NCI-H460 (cell line): ENCODE results near the gene DCHS2. TPM values are rescaled to one million over a fixed set of nuclear protein-coding genes. Genes with fewer than 3 reads are reported as not detected.

ENCODE experiments used
- DNase-seq: peaks from one replicate; pipeline ENCODE4 v3.0.0-alpha.2; 2016; ENCODE audit warnings: low read depth; ENCODE audit errors: extremely low read depth
- total RNA-seq: library from RNA; depleted of rRNA; stranded (reverse); fragments of >200 nt; shearing (Covaris generic); gene quantifications from 2 replicates; pipeline ENCODE4 v1.2.3, GENCODE V29; 2014

The DCHS2 gene
- total RNA-seq, 1 experiment from 2014 or later = 0.12 TPM

- no peak for DNase-seq
Observed at GRCh38 chr4:154406018-154406795, 85.4 kb downstream of the DCHS2 start.

GRCh38 chr4:154399259-154399974, 92.2 kb downstream of the DCHS2 start:
- peak; percentile 23 for DNase-seq

DNA sequence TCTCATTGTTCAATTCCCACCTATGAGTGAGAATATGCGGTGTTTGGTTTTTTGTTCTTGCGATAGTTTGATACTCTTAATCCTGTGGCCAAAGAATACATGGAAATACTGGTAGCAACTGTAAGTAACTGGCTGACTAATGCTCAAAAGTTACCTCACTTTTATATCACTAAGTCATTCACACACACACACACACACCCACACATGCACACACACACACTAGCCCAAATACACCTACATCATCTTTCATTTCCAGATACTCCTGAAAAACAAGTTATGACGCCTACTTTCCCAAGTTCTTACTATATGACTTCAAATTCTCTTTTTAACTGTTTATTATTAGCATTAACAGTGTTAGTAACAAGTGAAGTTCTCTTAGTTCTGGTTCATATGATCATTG, 101.3 kb downstream of the DCHS2 start:
- no peak for DNase-seq

DNA sequence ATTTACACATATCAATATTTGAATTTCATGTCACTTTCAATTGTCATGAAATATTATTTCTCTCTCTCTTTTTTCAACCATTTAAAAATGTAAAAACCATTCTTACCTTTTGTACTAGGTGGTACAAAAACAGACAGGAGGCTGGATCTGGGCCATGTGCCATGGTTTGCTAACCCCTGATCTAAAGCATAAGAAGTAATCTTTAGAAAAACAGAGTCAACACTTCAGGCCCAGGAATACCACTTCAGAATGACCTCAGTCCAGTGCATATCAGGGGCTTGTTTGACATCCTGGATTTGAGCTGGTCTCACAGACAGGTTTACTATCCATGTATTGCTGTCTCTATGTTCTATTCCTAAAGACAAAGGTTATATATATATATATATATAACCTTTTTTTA, 102.5 kb downstream of the DCHS2 start:
- no peak for DNase-seq

DNA sequence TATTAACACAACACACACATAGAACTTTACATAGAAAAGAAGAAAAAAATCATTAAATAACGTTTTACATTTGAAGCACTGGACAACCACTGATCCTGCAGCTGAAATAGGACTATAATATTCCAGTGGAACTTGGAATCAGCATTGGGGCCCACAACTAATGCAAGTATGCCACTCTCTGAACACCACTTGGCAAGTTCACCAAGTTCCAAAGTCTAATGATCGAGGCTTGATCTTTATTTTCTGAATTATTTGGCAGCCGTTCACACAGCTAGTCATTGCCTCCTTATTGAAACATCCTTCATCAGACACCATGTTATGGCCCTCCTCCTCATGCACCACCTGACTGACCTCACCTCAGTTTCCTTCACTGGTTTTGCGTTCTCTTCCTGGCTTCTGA, 107.6 kb downstream of the DCHS2 start:
- DNase-seq = no peak

DNA sequence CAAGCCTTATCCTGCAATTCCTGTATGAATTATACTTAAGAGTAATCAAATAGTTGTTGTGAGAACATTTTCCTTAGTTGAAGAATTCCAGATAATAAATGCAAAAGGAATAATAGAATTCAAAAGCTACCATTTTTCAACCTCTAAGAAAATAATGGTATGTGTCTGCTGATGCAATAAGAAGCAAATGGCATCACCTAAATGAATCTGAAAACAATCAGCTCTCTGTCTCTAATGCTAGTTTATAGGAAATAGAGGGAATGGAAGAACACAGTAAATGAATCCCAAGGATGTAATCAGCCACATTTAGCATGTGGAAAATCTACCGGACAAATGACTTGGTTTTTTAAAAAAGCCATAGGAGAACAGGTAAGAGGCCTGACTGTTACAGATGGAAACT, 115.1 kb downstream of the DCHS2 start:
- DNase-seq = no peak

DNA sequence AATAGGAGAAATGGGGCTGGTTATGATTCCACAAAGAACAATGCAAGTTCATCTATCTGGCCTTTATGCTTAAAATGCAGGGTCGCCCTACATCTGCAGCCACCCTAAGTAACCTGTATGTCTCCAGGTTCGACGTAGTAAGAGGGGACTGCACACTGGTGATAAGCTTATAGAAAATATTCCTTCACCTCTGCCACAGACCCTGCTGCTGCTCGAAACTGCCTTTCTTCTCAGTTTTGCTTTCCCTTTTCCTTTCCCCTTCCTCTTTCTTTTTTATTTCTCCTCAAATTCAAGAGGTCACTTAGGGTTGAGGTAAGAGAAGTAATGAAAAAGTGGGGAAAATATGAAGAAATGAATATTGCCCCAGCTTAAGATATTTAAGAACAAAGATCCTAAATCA, 123.5 kb downstream of the DCHS2 start:
- no peak for DNase-seq

GRCh38 chr4:154367659-154368058, 123.9 kb downstream of the DCHS2 start:
- no peak for DNase-seq

DNA sequence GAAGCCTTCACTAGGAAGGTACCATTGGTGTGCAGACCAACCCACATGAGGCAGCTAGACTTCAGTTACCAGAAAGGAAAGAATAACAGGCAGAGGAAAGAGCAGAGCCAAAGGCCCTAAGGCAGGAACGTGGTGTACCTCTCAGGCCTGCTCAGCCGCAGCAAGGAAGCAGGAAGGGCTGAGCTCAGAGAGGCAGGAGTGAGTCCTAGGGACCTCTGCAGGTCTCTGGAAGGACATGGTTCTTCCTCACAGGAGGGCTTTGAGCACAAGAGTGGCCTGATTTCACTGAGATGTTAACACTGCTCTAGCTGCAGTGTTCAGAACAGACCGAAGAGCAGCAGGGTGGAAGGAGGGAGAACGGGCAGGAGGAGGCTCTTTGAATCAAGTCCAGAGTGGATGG, 124.6 kb downstream of the DCHS2 start:
- no peak for DNase-seq

DNA sequence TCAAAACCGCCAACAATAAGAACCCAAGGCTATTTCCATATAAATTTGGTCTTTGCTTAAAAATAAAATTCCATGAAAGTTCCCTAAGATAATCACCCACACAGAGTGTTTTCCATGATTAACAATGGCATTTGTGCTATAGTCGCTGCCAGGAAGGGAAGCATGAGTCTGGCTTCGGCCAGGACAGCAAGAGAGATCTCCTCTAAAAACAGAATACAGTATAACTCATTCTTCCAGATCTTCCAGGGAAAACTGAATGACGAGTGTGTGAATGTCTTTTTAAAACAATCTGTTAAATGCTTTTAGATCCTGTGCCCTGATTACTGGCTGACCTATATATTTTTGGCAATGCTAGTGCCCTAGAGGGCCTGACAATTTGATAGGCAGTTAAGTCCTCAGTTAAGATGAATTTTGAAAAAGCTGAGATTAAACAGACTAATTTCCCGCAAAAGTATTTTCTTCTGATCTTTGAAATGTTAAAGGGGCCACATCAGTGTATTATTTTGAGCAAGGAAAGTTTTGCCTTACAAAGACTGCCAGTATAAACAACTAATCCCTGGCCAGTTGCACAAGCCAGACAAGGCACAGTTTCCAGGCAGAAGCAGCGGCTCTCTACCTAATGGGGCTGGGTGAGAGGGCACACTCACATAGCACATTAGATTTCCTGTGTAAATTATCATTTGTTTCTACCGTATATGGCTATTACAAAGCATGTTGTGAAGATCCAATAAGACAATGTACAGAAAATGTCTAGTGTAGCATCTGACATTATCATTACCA, 127.3 kb downstream of the DCHS2 start:
- DNase-seq = no peak

- DNase-seq = no peak
Observed at GRCh38 chr4:154361450-154361849, 130.1 kb downstream of the DCHS2 start.

GRCh38 chr4:154360491-154360890, 131.1 kb downstream of the DCHS2 start:
- DNase-seq = no peak

DNA sequence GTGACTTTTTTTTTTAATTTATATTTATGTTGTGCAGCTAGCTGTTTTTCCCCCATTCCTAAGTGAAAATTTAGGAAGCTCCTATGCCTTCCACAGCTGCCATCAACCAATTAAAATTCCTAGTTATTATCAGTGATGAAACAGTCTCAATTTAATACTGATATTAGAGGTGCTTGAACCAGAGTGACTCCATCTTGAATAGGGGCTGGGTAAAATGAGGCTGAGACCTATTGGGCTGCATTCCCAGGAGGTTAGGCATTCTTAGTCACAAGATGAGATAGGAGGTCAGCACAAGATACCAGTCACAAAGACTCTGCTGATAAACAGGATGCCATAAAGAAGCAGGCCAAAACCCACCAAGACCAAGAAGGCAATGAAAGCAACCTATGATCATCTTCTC, 136.7 kb downstream of the DCHS2 start:
- DNase-seq = no peak

GRCh38 chr4:154349829-154350228, 141.8 kb downstream of the DCHS2 start:
- no peak for DNase-seq

GRCh38 chr4:154348657-154349056, 142.9 kb downstream of the DCHS2 start:
- no peak for DNase-seq

DNA sequence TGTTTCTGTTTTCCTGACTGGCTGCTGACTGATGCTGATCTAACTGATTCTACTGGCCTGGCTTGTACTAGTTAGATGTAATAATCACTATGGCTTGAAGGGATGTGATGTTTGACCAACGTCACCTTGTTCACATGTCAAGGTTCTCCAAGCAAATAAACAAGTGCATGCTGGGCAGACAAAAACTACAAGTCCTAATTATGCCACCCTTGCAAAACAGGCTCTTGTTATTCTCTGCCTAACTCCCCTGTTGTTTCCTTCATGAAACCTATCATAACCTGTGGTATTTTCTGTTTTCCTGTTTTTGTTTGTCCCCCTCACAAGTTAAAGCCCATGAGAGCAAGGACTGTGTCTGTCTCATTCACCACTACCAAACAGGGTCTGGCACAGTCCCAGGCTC, 146.2 kb downstream of the DCHS2 start:
- no peak for DNase-seq

DNA sequence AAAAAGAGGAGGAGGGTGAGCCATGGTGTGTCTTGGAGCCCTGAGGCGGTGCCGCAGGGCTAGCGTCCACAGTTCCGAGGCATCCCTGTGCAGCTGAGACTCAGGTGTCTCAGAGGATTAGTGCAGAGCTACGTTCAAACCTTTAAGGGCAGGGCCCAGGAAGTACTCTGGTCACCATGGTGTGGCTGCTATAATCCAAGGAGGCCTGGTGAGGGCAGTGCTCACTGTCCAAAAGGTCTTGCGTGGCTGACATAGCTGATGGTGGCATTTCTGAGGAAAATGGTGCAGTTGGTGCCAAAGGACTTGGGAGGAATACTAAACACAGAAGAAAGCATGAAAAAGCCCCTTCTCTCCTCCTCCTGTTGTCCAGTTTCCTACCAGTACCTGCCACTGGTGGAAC, 146.9 kb downstream of the DCHS2 start:
- no peak for DNase-seq

DNA sequence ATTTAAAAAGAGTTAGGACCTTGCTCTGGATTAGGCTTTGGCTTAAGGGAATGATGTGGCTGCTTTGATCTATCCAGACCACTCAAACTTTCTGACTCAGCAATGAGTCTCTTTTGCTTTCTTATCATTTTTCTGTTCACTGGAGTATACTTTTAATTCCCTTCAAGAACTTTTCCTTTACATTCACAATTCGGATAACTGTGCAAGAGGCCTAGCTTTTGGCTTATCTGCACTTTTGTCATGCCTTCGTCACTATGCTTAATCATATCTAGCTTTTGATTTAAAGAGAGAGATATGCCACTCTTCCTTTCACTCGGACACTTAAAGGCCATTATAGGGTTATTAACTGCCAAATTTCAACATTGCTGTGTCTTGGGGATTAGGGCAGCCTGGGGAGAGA, 147.9 kb downstream of the DCHS2 start:
- DNase-seq = no peak

GRCh38 chr4:154341448-154341847, 150.2 kb downstream of the DCHS2 start:
- DNase-seq = no peak

GRCh38 chr4:154335588-154335987, 156.0 kb downstream of the DCHS2 start:
- DNase-seq = no peak

- peak; percentile 12 for DNase-seq
Observed at GRCh38 chr4:154332681-154333421, 158.7 kb downstream of the DCHS2 start.
